HFF-Myc (cell line): Measurements from ENCODE around the gene ITLN1.
"Not testable (repeated sequence)": the region's sequence is repeated elsewhere in the genome, so short reads cannot be mapped to it uniquely, and the experiment has no call there.

Experiments used
- DNase-seq: peaks from one replicate; pipeline ENCODE4 v3.0.0-alpha.2; 2011; ENCODE audit warnings: low read depth; ENCODE audit errors: extremely low read depth
- H3K4me3 ChIP-seq: replicated peaks from 2 replicates; pipeline ENCODE4 v1.5.1; 2011; ENCODE audit warnings: low read depth, mild to moderate bottlenecking, control low read depth, low read length
- TF ChIP-seq, protein P1 (sequence below): IDR thresholded peaks from 2 replicates; pipeline ENCODE4 v1.5.1; 2012; ENCODE audit warnings: mild to moderate bottlenecking, low read depth, low read length, control low read depth; ENCODE audit errors: missing control alignments

The ITLN1 gene

DNA sequence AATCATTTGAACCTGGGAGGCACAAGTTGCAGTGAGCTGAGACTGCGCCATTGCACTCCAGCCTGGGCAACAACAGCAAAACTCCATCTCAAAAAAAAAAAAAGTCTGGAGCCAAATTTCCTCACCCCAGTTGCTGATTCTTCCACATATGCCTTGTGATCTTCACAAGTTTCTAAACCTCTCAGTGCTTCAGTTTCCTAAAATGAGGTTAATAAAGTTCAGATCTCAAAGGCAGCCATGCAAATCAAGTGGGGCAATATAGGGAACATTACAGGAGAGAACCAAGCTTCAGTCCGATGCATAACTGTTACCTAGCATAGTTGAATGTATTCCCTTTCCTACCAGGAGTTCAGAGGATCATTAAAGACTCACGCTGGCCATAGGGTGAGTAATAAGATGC is 4.8 kb downstream of the ITLN1 start:
- H3K4me3 ChIP-seq: no peak overlapping the region
- no peak for DNase-seq
- TF ChIP-seq, protein P1, sequence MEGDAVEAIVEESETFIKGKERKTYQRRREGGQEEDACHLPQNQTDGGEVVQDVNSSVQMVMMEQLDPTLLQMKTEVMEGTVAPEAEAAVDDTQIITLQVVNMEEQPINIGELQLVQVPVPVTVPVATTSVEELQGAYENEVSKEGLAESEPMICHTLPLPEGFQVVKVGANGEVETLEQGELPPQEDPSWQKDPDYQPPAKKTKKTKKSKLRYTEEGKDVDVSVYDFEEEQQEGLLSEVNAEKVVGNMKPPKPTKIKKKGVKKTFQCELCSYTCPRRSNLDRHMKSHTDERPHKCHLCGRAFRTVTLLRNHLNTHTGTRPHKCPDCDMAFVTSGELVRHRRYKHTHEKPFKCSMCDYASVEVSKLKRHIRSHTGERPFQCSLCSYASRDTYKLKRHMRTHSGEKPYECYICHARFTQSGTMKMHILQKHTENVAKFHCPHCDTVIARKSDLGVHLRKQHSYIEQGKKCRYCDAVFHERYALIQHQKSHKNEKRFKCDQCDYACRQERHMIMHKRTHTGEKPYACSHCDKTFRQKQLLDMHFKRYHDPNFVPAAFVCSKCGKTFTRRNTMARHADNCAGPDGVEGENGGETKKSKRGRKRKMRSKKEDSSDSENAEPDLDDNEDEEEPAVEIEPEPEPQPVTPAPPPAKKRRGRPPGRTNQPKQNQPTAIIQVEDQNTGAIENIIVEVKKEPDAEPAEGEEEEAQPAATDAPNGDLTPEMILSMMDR: no peak

DNA sequence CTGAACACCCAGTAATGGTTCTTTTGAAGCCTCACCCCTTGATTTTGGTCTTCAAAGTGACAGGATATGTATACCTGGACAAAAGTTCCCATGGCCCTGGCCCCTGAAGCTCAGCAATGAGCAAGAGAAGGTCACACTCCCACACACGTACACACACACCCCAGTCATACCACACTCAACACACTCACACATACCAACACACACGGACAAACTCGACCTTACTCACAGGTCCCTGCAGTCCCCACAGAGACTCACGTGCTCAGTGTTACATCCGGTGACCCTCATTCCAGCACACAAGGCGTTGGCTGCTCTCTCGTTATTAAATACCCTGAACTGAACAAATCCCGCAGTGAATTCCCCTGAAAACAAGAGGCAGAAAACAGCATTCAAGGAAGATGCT is 5.9 kb downstream of the ITLN1 start:
- H3K4me3 ChIP-seq: no peak overlapping the region
- TF ChIP-seq, protein P1: no peak
- no peak for DNase-seq

DNA sequence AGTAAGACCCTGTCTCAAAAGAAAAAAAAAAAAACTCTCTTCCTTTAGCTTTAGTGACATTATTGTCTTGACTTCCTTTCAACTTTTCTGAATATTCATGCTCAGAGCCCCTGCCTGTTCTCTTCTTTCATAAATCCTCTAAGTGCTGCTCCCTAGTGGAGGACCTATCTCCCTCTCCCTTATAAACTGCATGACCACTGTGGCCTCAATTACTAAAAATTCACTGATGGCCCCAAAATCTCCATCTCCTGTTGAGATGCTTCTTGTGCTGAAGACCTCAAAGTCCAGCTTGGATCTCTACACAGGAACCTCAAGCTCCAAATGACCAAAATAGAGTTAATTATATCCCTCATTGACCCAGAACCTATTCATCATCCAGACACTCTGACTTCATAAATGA is 7.8 kb downstream of the ITLN1 start:
- no peak for DNase-seq

DNA sequence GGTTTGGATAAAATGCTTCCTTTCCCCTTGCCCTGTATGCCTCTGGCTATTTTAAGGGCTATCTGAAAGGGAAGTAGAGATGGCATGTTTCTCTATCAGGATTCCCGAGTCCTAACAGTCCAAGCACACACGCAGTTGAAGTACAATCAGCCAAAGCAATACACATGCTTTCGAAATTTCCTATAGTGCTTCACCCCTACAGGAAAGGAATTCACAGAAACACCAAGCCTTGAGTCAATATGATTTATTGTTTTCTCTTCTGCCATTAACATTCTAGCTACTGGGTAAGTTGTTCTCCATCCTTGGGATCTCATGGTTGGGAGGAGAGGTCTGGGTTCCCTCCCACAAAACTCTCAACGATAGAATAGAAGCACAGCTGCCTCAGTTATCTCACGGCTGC is 8.7 kb downstream of the ITLN1 start:
- no peak for DNase-seq
- H3K4me3 ChIP-seq: no peak overlapping the region
- TF ChIP-seq, protein P1: no peak

More for the DNA sequence above, 7.8 kb downstream of the ITLN1 start:
- TF ChIP-seq, protein P1: no peak
- no peak overlapping the region for H3K4me3 ChIP-seq

DNA sequence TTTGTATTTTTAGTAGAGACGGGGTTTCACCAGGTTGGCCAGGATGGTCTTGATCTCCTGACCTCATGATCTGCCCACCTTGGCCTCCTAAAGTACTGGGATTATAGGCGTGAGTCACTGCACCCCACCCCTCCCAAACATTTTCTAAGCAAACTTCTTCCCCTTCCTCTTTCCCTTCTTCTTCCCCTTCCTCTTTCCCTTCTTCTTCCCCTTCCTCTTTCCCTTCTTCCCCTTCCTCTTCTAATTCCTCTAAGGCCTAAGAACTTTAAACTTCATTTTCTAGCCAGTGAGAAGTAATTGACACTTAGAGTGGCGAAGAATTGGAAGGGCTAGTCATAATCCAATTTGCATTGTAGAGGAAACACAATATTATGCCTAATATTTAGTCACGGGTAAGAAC is 9.4 kb downstream of the ITLN1 start:
- not testable (repeated sequence) for DNase-seq, H3K4me3 ChIP-seq

DNA sequence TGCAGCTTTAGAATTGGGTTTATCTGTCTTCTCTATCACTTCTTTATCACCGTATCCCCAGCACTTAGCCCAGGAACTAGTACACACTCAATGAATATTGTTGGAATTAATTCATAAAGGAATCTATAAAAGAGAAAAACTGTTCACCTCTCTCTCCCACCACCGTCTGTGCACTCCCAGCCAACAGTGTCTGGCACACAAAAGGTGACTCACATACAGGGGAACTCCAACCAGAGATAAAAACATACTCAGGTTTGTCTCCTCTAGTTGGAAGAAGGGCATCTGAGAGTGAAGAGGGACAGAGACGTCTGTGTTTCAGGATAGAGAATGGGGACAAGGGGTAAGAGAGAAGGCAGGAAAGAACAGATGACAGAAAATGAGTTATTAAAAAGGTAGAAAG is 10.0 kb downstream of the ITLN1 start:
- H3K4me3 ChIP-seq: no peak overlapping the region
- TF ChIP-seq, protein P1: no peak
- no peak for DNase-seq

DNA sequence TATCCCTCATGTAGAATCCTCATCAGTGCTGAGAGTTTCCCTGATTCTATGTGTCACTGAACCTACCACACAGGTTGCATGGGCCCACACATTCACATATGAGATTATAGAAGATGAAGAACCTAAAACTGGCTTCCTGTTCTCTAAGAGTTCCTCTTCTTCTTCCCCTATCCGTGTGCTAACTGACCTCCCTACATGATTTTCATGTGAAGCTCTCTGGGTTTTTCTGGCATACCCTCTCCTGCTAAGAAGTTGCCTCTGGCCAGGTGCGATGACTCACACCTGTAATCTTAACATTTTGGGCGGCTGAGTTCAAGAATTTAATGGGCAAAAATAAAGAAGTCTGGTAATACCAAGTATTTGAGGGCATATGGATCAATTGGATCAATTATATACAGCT is 16.8 kb downstream of the ITLN1 start:
- no peak overlapping the region for H3K4me3 ChIP-seq
- no peak for DNase-seq
- TF ChIP-seq, protein P1: no peak

DNA sequence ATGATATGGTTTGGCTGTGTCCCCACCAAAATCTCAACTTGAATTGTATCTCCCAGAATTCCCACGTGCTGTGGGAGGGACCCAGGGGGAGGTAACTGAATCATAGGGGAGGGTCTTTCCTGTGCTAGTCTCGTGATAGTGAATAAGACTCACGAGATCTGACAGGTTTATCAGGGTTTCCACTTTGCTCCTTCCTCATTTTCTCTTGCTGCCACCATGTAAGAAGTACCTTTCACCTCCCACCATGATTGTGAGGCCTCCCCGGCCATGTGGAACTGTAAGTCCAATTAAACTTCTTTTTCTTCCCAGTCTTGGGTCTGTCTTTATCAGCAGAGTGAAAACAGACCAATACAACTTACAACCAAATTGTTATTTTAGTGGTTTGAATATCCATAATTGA is 17.3 kb downstream of the ITLN1 start:
- H3K4me3 ChIP-seq, DNase-seq: not testable (repeated sequence)
